Medulla oblongata (tissue), 1 donor: Measurements from ENCODE around the gene TEKT5.
"Not testable (repeated sequence)": the region's sequence is repeated elsewhere in the genome, so short reads cannot be mapped to it uniquely, and the experiment has no call there.

Experiments
- DNase-seq: peaks from one replicate; pipeline ENCODE4 v3.0.0-alpha.2; 2015; ENCODE audit errors: extremely low spot score

Gene TEKT5

DNA sequence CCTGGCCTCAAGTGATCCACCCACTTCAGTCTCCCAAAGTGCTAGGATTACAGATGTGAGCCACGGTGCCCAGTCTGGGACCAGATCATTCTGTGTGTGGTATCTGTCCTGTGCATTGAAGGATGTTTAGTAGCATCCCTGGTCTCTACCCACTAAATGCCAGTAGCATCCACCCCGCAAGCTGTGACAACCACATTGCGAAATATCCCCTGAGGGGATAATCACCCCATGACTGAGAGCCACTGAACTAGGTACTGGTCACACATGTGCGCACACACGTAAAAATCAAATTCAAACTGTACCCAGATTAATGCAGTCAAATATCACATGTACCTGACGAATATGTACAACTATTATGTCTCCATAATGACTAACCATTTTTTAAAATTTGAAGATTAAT is 35.8 kb downstream of the TEKT5 start:
- DNase-seq, result no peak

DNA sequence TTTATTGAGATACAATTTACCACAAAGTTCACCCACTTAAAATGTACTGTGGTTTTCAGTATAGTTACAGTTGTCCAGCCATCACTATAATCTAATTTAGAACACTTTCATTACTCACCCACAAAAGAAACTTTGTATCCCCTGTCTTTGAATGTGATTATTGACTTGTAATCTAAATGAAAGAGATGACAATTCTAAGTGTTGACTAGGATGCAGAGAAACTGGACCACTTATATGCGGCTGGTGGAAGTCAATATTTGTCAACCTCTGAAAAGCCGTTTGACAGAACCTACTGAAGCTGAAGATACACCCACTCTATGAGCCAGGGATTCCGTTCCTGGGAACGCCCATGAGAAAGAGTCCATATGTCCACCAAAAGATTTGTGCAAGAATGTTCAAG is 36.8 kb downstream of the TEKT5 start:
- no peak for DNase-seq

- DNase-seq, result no peak
Observed at GRCh38 chr16:10656618-10657017, 38.1 kb downstream of the TEKT5 start.

GRCh38 chr16:10655415-10655977 is 39.2 kb downstream of the TEKT5 start:
- no peak for DNase-seq

- DNase-seq, result no peak
Observed at GRCh38 chr16:10654592-10655414, 39.9 kb downstream of the TEKT5 start.

DNA sequence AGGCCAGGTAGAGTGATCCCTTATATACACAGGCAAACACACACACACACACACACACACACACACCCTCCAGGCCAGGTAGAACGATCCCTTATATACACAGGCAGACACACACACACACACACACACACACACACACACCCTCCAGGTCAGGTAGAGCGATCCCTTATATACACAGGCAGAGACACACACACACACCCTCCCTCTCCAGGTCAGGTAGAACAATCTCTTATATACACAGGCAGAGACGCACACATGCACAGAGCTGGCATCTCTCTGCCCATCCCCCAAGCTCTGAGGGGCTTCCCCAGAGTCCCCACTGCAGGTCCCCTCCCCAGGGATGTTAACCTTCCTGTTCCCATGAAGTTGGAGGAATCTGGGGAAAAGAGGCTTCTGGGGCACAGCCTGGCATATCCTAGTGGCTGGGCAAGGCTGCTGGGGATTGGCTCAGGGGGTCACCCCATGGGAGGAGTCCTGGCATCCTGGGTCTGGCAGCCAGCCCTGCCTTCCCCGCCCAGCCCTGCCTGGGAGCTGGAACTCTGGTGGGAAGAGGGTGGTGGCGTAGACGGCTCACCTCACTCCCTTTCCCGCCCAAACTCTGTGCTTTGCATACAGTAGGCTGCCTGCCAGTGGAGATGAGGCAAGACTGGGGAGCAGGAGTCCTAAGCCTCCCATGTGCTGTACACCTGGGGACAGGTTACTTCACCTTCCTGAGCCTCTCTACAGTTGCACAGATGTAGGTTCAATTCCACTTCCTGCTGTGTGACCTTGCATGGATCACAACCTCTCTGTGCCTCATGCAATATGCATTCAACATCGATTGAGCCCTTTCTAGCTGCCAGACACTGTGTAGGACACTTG is 41.8 kb downstream of the TEKT5 start:
- DNase-seq, result no peak

GRCh38 chr16:10649098-10649497 is 45.6 kb downstream of the TEKT5 start:
- DNase-seq, result not testable (repeated sequence)

DNA sequence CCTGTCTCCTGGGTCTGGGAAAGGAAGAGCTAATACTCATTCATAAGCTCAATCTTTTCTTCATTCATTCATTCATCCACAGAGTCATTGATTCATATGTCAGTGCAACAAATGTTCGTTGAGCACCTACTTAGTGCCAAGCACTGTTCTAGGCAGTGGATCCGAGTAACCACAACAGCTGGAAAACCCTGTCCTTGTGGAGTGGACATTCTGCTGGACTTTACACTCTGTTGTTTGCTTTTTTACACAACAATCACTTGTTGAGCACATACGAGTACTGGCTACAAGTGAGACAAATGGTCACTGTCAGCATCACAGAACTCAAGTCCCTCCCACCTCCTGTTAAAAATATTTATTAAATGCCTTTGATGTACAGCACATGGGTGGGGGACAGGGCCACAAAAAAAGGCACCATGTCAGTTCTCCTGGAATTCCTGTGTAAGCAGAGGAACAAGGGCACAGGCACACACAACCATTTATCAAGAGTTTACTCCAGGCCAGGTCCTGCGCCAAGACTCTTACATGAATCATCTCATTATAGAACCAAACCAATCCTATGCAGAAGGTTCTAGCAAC is 46.9 kb downstream of the TEKT5 start:
- no peak for DNase-seq

- DNase-seq, result no peak
Observed at GRCh38 chr16:10647264-10647720, 47.4 kb downstream of the TEKT5 start.

DNA sequence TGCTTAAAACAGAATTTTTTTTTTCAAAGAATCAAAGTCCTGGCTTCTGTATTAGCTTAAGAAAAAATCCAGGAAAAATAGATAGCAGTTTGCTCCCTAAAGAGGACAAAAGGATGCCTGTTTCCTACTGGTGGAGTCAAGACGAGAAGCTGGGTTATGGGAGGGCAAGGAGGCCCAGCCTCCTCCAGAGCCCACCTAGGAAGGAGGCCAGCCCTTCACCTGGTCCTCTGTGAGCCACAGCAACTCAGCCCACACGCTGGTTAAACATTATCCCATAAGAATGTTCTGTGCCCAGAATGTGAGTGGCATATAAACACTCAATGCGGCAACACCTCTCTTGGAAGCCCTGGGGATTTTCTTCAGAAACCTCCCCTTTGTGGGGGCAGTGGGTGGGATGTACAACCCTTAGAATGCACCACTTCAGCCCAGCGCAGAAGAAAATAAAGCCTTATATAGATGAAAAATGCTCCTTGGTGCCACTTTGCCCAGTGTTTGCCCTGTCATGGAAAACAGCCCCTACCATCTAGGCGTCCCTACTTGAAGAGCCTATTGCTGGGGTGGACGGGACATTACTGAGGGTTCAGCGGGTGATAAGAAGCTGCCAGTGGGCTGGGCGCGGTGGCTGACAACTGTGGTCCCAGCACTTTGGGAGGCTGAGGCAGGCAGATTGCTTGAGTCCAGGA is 48.0 kb downstream of the TEKT5 start:
- DNase-seq, result no peak

GRCh38 chr16:10646228-10646580 is 48.5 kb downstream of the TEKT5 start:
- DNase-seq, result no peak

- no peak for DNase-seq
Observed at GRCh38 chr16:10644092-10644491, 50.6 kb downstream of the TEKT5 start.

DNA sequence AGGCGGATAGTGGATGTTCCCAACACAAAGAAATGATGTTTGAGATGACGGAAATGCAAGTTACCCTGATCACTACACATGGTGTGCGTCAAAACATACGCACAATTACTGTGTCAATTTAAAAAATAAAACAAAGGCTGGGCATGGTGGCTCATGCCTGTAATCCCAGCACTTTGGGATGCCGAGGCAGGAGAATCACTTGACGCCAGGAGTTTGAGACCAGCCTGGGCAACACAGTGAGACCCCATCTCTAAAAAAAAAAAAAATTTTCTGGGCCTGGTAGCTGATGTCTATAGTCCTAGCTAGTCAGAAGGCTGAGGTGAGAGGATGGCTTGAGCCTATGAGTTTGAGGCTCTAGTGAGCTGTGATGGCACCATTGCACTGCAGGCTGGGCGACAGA is 51.8 kb downstream of the TEKT5 start:
- no peak for DNase-seq

DNA sequence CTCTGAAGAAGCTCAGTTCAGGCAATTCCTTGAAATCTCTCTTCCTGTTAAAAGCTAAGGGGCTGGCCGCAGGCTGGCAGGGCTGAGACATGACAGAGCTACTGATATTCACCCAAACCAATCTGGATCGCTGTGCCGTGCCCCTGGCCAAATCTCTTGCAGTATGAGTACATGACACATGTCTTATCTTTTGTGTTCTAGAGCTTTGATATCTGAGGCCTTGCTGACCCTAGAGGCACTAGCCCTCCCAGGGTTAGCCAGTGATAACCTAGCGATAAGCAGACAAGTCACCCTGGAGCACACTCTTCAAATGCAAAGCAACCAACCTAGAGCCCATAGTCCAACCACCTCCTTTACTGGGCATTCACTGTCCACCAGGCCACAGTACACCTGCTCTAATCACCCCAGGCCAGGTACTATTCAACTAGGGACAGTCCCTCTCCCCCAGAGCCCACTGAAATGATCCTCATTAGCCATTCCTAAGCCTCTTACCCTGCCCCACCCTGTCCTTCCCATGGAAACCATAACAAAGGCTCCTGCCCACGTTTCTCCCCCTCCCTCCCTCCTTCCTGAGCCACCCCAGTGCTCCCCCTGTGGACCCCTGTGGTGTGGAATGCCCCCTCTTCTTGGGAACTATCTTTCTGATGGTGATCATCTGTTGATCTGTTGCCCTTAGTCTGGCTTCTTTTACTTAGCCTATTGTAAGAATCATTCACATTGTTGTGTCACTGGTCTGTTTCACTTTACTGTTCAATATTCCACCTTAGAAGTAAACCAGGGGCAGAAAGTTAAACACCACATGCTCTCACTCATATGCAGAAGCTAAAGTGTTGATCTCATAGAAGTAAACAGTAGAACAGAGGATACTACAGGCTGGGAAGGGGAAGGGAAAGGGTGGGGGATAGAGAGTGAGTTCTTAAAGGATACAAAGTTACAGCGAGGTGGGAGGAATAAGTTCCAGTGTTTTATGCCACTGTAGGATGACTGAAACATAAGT is 52.5 kb downstream of the TEKT5 start:
- no peak for DNase-seq

DNA sequence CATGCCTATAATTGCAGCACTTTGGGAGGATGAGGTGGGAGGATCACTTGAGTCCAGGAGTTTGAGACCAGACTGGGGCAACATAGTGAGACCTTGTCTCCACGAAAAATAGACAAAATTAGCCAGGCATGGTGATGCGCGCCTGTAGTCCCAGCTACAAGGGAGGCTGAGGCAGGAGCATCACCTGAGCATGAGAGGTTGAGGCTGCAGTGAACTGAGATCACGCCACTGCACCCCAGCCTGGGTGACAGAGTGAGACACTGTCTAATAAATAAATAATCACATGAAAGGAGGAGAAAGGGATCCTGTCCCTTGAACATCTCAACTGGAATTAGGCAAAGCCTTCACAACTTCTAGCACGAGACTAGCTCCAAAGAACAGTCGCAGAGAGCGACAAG is 53.2 kb downstream of the TEKT5 start:
- DNase-seq, result no peak

DNA sequence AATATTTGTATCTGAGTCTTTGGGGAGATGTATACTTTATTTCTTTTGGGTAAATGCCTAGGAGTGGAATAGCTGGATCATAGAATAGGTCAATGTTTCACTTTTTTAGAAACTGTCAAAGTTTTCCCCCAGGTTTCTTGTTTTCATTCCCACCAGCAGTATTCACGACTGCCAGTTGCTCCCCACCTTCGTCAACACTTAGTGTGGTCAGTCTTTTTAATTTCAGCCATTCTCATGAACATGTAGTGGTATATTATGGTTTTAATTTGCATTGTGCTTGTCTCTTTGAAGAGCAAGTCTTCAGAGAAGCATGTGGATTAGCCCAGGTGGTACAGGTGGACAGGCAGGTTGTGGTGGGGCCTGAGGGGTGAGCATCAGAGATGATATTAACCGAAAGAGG is 53.8 kb downstream of the TEKT5 start:
- no peak for DNase-seq

GRCh38 chr16:10638101-10638500 is 56.6 kb downstream of the TEKT5 start:
- no peak for DNase-seq

DNA sequence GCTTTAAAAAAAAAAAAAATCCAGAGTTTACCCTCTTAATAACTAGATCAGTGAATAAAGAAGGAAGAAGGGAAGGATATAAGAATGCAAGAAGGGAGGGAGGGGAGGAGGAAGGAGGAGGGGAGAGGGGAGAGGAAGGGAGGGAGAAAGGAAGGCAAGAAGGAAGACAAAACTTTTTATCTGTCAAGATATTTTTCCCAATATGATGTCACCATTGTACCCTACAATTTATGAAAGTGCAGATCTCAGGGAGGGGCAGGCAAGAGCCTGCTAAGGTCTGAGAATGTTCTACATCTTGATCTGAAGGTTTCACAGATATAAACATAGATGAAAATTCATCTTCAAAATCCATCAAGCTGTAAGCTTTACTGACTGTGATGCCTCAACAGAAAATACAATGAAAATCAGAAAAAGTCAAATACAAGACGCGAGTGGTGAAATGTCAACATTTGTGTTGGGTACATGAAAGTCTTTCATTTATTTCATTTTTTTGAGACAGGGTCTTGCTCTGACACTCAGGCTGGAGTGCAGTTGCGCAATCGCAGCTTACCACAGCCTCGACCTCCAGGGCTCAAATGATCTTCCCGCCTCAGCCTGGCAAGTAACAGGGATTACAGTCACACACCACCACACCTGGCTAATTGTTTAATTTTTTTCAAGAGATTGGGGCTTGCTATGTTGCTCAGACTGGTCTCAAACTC is 57.2 kb downstream of the TEKT5 start:
- no peak for DNase-seq

DNA sequence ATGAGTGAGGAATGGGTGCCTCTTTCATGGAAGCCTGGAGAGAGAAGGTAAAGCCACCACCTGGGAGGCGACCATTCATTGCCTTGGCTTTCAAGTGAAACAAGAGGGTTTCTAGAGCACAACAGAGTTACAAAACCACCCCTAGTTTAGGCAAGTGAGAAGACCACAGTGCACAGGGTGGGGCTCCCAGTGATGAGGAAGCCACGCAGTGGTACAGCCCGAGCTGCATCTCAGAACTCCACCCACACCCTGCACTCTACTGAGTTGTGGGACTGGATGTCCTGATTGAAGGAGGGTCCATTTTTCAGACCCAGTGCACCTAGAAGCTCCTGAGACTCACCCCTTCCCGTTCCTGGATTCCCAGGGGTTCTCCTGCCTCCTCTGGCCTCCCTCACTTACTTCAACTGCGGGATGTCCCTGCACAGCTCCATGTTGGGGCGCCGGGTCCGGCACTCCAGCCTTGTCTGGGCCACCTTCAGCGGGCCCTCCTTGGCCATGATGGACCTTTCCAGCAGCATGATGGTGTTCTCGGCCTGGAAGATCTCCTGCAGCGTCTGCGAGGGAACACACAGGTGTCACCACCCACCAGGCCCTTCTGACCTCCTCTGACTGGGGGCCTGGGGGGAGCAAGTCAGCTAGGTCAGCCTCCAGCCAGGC is 59.2 kb downstream of the TEKT5 start:
- no peak for DNase-seq
